ENCODE results near the gene RETSAT.

DNA sequence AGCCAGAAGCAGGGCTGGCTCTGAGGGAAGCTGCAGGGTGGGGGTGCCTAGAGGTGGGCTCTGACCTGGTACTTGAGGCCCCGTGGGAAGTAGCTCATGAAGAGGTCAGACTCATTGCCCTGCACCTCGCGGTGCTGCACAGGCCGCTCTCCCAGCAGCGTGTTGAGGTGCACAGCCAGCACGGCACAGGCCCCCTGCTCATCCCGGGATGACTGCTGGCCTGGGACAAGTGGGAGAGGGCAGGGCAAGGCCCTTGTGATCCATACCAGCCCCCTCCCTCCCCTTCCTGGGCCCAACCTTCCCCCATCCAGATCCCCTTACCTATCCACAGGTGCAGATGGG is 47.1 kb upstream of the RETSAT start:
- TF ChIP-seq POLR2A (IDR thresholded peaks at IDR 0.05) (no peak), EP300 (IDR thresholded peaks at IDR 0.05) (no peak), POLR2AphosphoS5 (IDR thresholded peaks at IDR 0.05) (no peak)
- TF ChIP-seq, protein P1, sequence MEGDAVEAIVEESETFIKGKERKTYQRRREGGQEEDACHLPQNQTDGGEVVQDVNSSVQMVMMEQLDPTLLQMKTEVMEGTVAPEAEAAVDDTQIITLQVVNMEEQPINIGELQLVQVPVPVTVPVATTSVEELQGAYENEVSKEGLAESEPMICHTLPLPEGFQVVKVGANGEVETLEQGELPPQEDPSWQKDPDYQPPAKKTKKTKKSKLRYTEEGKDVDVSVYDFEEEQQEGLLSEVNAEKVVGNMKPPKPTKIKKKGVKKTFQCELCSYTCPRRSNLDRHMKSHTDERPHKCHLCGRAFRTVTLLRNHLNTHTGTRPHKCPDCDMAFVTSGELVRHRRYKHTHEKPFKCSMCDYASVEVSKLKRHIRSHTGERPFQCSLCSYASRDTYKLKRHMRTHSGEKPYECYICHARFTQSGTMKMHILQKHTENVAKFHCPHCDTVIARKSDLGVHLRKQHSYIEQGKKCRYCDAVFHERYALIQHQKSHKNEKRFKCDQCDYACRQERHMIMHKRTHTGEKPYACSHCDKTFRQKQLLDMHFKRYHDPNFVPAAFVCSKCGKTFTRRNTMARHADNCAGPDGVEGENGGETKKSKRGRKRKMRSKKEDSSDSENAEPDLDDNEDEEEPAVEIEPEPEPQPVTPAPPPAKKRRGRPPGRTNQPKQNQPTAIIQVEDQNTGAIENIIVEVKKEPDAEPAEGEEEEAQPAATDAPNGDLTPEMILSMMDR (IDR thresholded peaks at IDR 0.05), result no peak

Measured in sigmoid colon (tissue), 4 donors.